HepG2 (cell line): ENCODE data around the gene STYXL1. TPM values are rescaled to one million over a fixed set of nuclear protein-coding genes. Genes with fewer than 3 reads are reported as not detected.
A peak's percentile ranks its signal among the peaks of the same experiment; 100 is the strongest.

ENCODE experiments used
- ARID5B ChIP-seq: IDR thresholded peaks from 2 replicates; pipeline ENCODE4 v1.4.0; 2020; ENCODE audit warnings: mild to moderate bottlenecking, missing genetic modification reagents
- GLI4 ChIP-seq: sonication (generic); formaldehyde crosslinking; IDR thresholded peaks from 2 replicates; pipeline ENCODE4 v1.5.1; 2020; ENCODE audit warnings: missing genetic modification reagents, mild to moderate bottlenecking, moderate library complexity, borderline replicate concordance
- HCFC1 ChIP-seq: fragments of 150-350 bp; IDR thresholded peaks from 2 replicates; pipeline ENCODE4 v1.6.1; 2014; ENCODE audit warnings: low read depth, low read length
- KLF13 ChIP-seq: sonication (generic); formaldehyde crosslinking; IDR thresholded peaks from 2 replicates; pipeline ENCODE4 v1.4.0; 2020; ENCODE audit warnings: mild to moderate bottlenecking, missing genetic modification reagents
- MTA3 ChIP-seq: sonication (generic); formaldehyde crosslinking; IDR thresholded peaks from 2 replicates; pipeline ENCODE4 v1.4.0; 2020; ENCODE audit warnings: missing genetic modification reagents
- NFYC ChIP-seq: IDR thresholded peaks from 2 replicates; pipeline ENCODE4 v1.6.1; 2016; ENCODE audit warnings: missing genetic modification reagents, missing compliant biosample characterization
- PPARG ChIP-seq: conservative IDR thresholded peaks from 2 replicates; pipeline ENCODE4 v1.6.1; 2016; ENCODE audit warnings: missing biosample characterization, missing genetic modification reagents
- REXO4 ChIP-seq: sonication (generic); formaldehyde crosslinking; IDR thresholded peaks from 2 replicates; pipeline ENCODE4 v1.8.0; 2022; ENCODE audit warnings: missing genetic modification reagents, mild to moderate bottlenecking, borderline replicate concordance
- TOPORS ChIP-seq: sonication (generic); formaldehyde crosslinking; IDR thresholded peaks from 2 replicates; pipeline ENCODE4 v1.8.0; 2023; ENCODE audit warnings: mild to moderate bottlenecking, missing genetic modification reagents
- U2AF1 ChIP-seq: fragments of 200-400 bp; formaldehyde crosslinking; optimal IDR thresholded peaks from 2 replicates; pipeline ENCODE3; 2017; ENCODE audit warnings: mild to moderate bottlenecking, low read depth, low read length
- ZBTB42 ChIP-seq: sonication (generic); formaldehyde crosslinking; IDR thresholded peaks from 2 replicates; pipeline ENCODE4 v1.5.0; 2020; ENCODE audit warnings: mild to moderate bottlenecking, missing genetic modification reagents
- ZFP62 ChIP-seq: sonication (generic); formaldehyde crosslinking; IDR thresholded peaks from 2 replicates; pipeline ENCODE4 v1.4.0; 2020; ENCODE audit warnings: missing genetic modification reagents
- ZNF207 ChIP-seq: fragments of 450-650 bp; IDR thresholded peaks from 2 replicates; pipeline ENCODE4 v1.6.1; 2016; ENCODE audit warnings: antibody characterized with exemption, borderline replicate concordance
- ZNF543 ChIP-seq: sonication (generic); formaldehyde crosslinking; IDR thresholded peaks from 2 replicates; pipeline ENCODE4 v1.4.0; 2020; ENCODE audit warnings: mild to moderate bottlenecking, missing genetic modification reagents
- ZSCAN31 ChIP-seq: sonication (generic); formaldehyde crosslinking; IDR thresholded peaks from 2 replicates; pipeline ENCODE4 v1.5.0; 2020; ENCODE audit warnings: low read depth, mild to moderate bottlenecking, missing genetic modification reagents
- polyA plus RNA-seq, 8 experiments: library from polyadenylated mRNA; depleted of rRNA in 3 of 8; stranded (reverse) in 7 of 8; unstranded in 1 of 8; fragments of >200 nt; fragmentation: Illumina TruSeq in 4 of 8; extraction: Trizol in 4 of 8; gene quantifications; 2 replicates each; pipeline versions ENCODE4 v1.2.1 to v1.2.3, GENCODE V29; 2011 to 2016; ENCODE audit warnings: low read depth in 4 of 8, missing spikeins in 1 of 8, mixed read lengths in 1 of 8; ENCODE audit not compliant: insufficient read depth in 1 of 8
- total RNA-seq, 5 experiments: library from RNA; depleted of rRNA; stranded (reverse); fragments of >200 nt; fragmentation: Illumina TruSeq; extraction: Trizol; gene quantifications; 2 replicates each; pipeline ENCODE4 v1.2.3, GENCODE V29; 2016; ENCODE audit warnings: low read depth in 1 of 5
- TF ChIP-seq, protein P1 (sequence below): sonication (generic); formaldehyde crosslinking; IDR thresholded peaks from 2 replicates; pipeline ENCODE4 v1.4.0; 2020; ENCODE audit warnings: missing genetic modification reagents
- TF ChIP-seq, protein P2 (sequence below): sonication (generic); formaldehyde crosslinking; IDR thresholded peaks from 2 replicates; pipeline ENCODE4 v1.4.0; 2020; ENCODE audit warnings: missing genetic modification reagents, borderline replicate concordance
- TF ChIP-seq, protein P3 (sequence below): IDR thresholded peaks from 2 replicates; pipeline ENCODE4 v1.6.1; 2012; ENCODE audit warnings: low read length, improper control_type of control experiment

The STYXL1 gene
- total and polyA plus RNA-seq, 2 of the 13 experiments (the other 11 are each of a cell fraction or from before 2014, with no cell fraction given): 23.9 to 38.3 TPM

DNA sequence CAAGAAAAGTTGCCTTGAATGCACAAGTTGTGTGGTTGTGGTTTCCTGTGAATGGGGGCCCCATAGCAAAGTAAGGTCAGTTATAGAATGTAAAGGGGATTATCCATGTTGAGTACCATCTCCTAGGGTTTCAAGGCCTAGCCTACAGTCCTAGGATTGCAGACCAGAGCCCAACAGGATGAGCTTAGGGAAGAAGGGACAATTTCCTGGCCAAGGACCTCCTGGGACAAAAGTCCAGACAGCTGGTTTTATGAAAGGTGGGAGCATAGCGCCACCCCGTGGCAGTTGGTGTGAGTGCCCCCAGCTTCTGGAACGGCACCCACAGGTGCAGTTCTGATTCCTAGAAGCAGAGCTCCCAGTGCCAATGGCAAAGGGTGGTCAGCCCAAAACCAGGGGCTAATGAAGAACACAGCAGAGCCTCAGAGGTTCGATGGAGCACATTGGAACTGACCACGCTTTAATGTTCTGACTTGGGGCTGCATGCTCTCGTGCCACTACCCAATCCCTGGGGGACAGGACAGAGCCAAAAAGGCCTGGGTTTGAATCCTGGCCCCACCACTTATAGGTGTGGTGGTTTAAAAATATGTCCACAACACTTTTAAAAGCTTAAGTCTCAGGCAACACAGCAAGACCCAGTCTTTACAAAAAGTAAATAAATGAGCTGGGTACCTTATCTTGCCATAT is 27.6 kb downstream of the STYXL1 start (continued):
- TF ChIP-seq NFYC (CRISPR knock-in tag) (no peak), ZBTB42 (CRISPR knock-in tag) (no peak), ARID5B (peak; percentile 15; the same call in 1 of the 2 replicates), KLF13 (CRISPR knock-in tag) (no peak), MTA3 (CRISPR knock-in tag) (no peak), HCFC1 (no peak), ZNF543 (CRISPR knock-in tag) (no peak), TOPORS (CRISPR knock-in tag) (no peak), ZFP62 (CRISPR knock-in tag) (no peak), GLI4 (CRISPR knock-in tag) (no peak), ZNF207 (no peak), REXO4 (CRISPR knock-in tag) (no peak), ZSCAN31 (CRISPR knock-in tag) (peak; percentile 52; the same call in 1 of the 2 replicates), PPARG (peak; percentile 36; the same call in 1 of the 2 replicates), U2AF1 (no peak)
- TF ChIP-seq, protein P1, sequence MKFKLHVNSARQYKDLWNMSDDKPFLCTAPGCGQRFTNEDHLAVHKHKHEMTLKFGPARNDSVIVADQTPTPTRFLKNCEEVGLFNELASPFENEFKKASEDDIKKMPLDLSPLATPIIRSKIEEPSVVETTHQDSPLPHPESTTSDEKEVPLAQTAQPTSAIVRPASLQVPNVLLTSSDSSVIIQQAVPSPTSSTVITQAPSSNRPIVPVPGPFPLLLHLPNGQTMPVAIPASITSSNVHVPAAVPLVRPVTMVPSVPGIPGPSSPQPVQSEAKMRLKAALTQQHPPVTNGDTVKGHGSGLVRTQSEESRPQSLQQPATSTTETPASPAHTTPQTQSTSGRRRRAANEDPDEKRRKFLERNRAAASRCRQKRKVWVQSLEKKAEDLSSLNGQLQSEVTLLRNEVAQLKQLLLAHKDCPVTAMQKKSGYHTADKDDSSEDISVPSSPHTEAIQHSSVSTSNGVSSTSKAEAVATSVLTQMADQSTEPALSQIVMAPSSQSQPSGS: peak; percentile 54; the same call in 1 of the 2 replicates
- TF ChIP-seq, protein P2, sequence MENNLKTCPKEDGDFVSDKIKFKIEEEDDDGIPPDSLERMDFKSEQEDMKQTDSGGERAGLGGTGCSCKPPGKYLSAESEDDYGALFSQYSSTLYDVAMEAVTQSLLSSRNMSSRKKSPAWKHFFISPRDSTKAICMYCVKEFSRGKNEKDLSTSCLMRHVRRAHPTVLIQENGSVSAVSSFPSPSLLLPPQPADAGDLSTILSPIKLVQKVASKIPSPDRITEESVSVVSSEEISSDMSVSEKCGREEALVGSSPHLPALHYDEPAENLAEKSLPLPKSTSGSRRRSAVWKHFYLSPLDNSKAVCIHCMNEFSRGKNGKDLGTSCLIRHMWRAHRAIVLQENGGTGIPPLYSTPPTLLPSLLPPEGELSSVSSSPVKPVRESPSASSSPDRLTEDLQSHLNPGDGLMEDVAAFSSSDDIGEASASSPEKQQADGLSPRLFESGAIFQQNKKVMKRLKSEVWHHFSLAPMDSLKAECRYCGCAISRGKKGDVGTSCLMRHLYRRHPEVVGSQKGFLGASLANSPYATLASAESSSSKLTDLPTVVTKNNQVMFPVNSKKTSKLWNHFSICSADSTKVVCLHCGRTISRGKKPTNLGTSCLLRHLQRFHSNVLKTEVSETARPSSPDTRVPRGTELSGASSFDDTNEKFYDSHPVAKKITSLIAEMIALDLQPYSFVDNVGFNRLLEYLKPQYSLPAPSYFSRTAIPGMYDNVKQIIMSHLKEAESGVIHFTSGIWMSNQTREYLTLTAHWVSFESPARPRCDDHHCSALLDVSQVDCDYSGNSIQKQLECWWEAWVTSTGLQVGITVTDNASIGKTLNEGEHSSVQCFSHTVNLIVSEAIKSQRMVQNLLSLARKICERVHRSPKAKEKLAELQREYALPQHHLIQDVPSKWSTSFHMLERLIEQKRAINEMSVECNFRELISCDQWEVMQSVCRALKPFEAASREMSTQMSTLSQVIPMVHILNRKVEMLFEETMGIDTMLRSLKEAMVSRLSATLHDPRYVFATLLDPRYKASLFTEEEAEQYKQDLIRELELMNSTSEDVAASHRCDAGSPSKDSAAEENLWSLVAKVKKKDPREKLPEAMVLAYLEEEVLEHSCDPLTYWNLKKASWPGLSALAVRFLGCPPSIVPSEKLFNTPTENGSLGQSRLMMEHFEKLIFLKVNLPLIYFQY (CRISPR knock-in tag): no peak
- TF ChIP-seq, protein P3, sequence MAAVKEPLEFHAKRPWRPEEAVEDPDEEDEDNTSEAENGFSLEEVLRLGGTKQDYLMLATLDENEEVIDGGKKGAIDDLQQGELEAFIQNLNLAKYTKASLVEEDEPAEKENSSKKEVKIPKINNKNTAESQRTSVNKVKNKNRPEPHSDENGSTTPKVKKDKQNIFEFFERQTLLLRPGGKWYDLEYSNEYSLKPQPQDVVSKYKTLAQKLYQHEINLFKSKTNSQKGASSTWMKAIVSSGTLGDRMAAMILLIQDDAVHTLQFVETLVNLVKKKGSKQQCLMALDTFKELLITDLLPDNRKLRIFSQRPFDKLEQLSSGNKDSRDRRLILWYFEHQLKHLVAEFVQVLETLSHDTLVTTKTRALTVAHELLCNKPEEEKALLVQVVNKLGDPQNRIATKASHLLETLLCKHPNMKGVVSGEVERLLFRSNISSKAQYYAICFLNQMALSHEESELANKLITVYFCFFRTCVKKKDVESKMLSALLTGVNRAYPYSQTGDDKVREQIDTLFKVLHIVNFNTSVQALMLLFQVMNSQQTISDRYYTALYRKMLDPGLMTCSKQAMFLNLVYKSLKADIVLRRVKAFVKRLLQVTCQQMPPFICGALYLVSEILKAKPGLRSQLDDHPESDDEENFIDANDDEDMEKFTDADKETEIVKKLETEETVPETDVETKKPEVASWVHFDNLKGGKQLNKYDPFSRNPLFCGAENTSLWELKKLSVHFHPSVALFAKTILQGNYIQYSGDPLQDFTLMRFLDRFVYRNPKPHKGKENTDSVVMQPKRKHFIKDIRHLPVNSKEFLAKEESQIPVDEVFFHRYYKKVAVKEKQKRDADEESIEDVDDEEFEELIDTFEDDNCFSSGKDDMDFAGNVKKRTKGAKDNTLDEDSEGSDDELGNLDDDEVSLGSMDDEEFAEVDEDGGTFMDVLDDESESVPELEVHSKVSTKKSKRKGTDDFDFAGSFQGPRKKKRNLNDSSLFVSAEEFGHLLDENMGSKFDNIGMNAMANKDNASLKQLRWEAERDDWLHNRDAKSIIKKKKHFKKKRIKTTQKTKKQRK: no peak
